H9 (cell line): ENCODE measurements around the gene ADGRL3. TPM values are rescaled to one million over a fixed set of nuclear protein-coding genes. Genes with fewer than 3 reads are reported as not detected.
A peak's percentile ranks its signal among the peaks of the same experiment; 100 is the strongest.

Experiments
- DNase-seq: peaks from one replicate; pipeline ENCODE4 v3.0.0-alpha.2; 2017
- H2AFZ ChIP-seq: one replicate; pipeline ENCODE4 v1.6.1; 2013; ENCODE audit warnings: mild to moderate bottlenecking, low read length, control low read depth, moderate library complexity
- H2AK5ac ChIP-seq: 2 replicates; pipeline ENCODE4 v1.6.1; 2013; ENCODE audit warnings: low read length, control low read depth, mixed read lengths; ENCODE audit not compliant: insufficient read length
- H2BK120ac ChIP-seq: one replicate; pipeline ENCODE4 v1.6.1; 2013; ENCODE audit warnings: low read depth, mild to moderate bottlenecking, low read length, control low read depth, inconsistent platforms; ENCODE audit not compliant: poor library complexity, severe bottlenecking
- H2BK12ac ChIP-seq: 2 replicates; pipeline ENCODE4 v1.6.1; 2013; ENCODE audit warnings: low read length, control low read depth, mixed read lengths, low read depth; ENCODE audit not compliant: insufficient read length
- H2BK15ac ChIP-seq: 2 replicates; pipeline ENCODE4 v1.6.1; 2013; ENCODE audit warnings: low read depth, low read length, control low read depth
- H2BK20ac ChIP-seq: one replicate; pipeline ENCODE4 v1.6.1; 2013; ENCODE audit warnings: low read depth, mild to moderate bottlenecking, low read length, control low read depth, inconsistent platforms; ENCODE audit not compliant: poor library complexity, severe bottlenecking
- H2BK5ac ChIP-seq: 2 replicates; pipeline ENCODE4 v1.6.1; 2013; ENCODE audit warnings: low read length, control low read depth, mixed read lengths; ENCODE audit not compliant: insufficient read length
- H3K14ac ChIP-seq: 2 replicates; pipeline ENCODE4 v1.6.1; 2013; ENCODE audit warnings: low read length, control low read depth; ENCODE audit not compliant: insufficient read depth
- H3K18ac ChIP-seq: 2 replicates; pipeline ENCODE4 v1.6.1; 2013; ENCODE audit warnings: low read depth, mild to moderate bottlenecking, mixed read lengths, low read length, control low read depth; ENCODE audit not compliant: insufficient read length
- H3K23ac ChIP-seq: 2 replicates; pipeline ENCODE4 v1.6.1; 2013; ENCODE audit warnings: low read length, control low read depth, mixed read lengths, low read depth; ENCODE audit not compliant: insufficient read length
- H3K23me2 ChIP-seq: 2 replicates; pipeline ENCODE4 v1.6.1; 2013; ENCODE audit warnings: low read depth, mild to moderate bottlenecking, mixed read lengths, low read length, control low read depth; ENCODE audit not compliant: insufficient read length, poor library complexity, severe bottlenecking
- H3K27ac ChIP-seq: 2 replicates; pipeline ENCODE4 v1.5.1; 2013; ENCODE audit warnings: low read length, control low read depth, mixed read lengths, low read depth; ENCODE audit not compliant: insufficient read length
- H3K27me3 ChIP-seq: 2 replicates; pipeline ENCODE4 v1.6.1; 2013; ENCODE audit warnings: low read length, control low read depth, inconsistent platforms; ENCODE audit not compliant: insufficient read depth
- H3K4ac ChIP-seq: 2 replicates; pipeline ENCODE4 v1.6.1; 2013; ENCODE audit warnings: low read depth, mild to moderate bottlenecking, control low read depth, inconsistent platforms, low read length, moderate library complexity
- H3K4me1 ChIP-seq: 2 replicates; pipeline ENCODE4 v1.6.1; 2013; ENCODE audit warnings: low read length, control low read depth, inconsistent platforms; ENCODE audit not compliant: insufficient read depth
- H3K4me2 ChIP-seq: 2 replicates; pipeline ENCODE4 v1.6.1; 2013; ENCODE audit warnings: low read length, control low read depth, mixed read lengths; ENCODE audit not compliant: insufficient read length, insufficient read depth
- H3K56ac ChIP-seq: 2 replicates; pipeline ENCODE4 v1.6.1; 2013; ENCODE audit warnings: low read depth, mild to moderate bottlenecking, mixed read lengths, low read length, control low read depth; ENCODE audit not compliant: insufficient read length
- H3K79me1 ChIP-seq: 2 replicates; pipeline ENCODE4 v1.6.1; 2013; ENCODE audit warnings: low read depth, mild to moderate bottlenecking, moderate library complexity, low read length, control low read depth, inconsistent platforms; ENCODE audit not compliant: insufficient read depth, poor library complexity, severe bottlenecking
- H3K79me2 ChIP-seq: 2 replicates; pipeline ENCODE4 v1.6.1; 2013; ENCODE audit warnings: low read length, control low read depth, inconsistent platforms; ENCODE audit not compliant: insufficient read depth
- H3K9ac ChIP-seq: 2 replicates; pipeline ENCODE4 v1.6.1; 2013; ENCODE audit warnings: low read length, control low read depth, mixed read lengths; ENCODE audit not compliant: insufficient read length; ENCODE audit errors: extremely low read depth
- H3K9me3 ChIP-seq: one replicate; pipeline ENCODE4 v1.6.1; 2013; ENCODE audit warnings: low read depth, low read length, inconsistent platforms; ENCODE audit not compliant: control insufficient read depth
- H3T11ph ChIP-seq: one replicate; pipeline ENCODE4 v1.6.1; 2013; ENCODE audit warnings: mild to moderate bottlenecking, low read length, control low read depth, inconsistent platforms
- H4K20me1 ChIP-seq: one replicate; pipeline ENCODE4 v1.6.1; 2013; ENCODE audit not compliant: control insufficient read depth, insufficient read length, insufficient read depth
- H4K5ac ChIP-seq: 2 replicates; pipeline ENCODE4 v1.6.1; 2013; ENCODE audit warnings: low read depth, mild to moderate bottlenecking, mixed read lengths, low read length, control low read depth; ENCODE audit not compliant: insufficient read length
- H4K8ac ChIP-seq: replicated peaks from 2 replicates; pipeline ENCODE4 v1.6.1; 2013; ENCODE audit warnings: low read length, control low read depth, mixed read lengths, low read depth; ENCODE audit not compliant: insufficient read length
- H4K91ac ChIP-seq: 2 replicates; pipeline ENCODE4 v1.6.1; 2013; ENCODE audit warnings: low read depth, mild to moderate bottlenecking, moderate library complexity, mixed read lengths, low read length, control low read depth; ENCODE audit not compliant: insufficient read length
- H3K27ac Mint-ChIP-seq, 3 experiments: 2 replicates in 2 of 3; 3 replicates in 1 of 3; pipeline ENCODE4 v1.8.0; 2020 to 2021; ENCODE audit warnings: mixed read lengths in 3 of 3, mild to moderate bottlenecking in 1 of 3, moderate library complexity in 1 of 3
- H3K27me3 Mint-ChIP-seq: 2 replicates; pipeline ENCODE4 v1.8.0; 2021; ENCODE audit warnings: low read depth, mild to moderate bottlenecking, moderate library complexity, mixed read lengths
- H3K36me3 Mint-ChIP-seq, 3 experiments: 2 replicates in 2 of 3; 3 replicates in 1 of 3; pipeline ENCODE4 v1.8.0; 2020 to 2021; ENCODE audit warnings: low read depth in 3 of 3, mixed read lengths in 3 of 3; ENCODE audit not compliant: insufficient read depth in 1 of 3
- H3K4me1 Mint-ChIP-seq, 2 experiments: 2 replicates each; pipeline ENCODE4 v1.8.0; 2020; ENCODE audit warnings: mixed read lengths in 2 of 2
- H3K4me3 Mint-ChIP-seq, 2 experiments: 2 replicates in 1 of 2; 3 replicates in 1 of 2; pipeline ENCODE4 v1.8.0; 2020 to 2021; ENCODE audit warnings: mild to moderate bottlenecking in 2 of 2, mixed read lengths in 2 of 2, moderate library complexity in 1 of 2
- H3K9me3 Mint-ChIP-seq, 2 experiments: 2 replicates in 1 of 2; 3 replicates in 1 of 2; pipeline ENCODE4 v1.8.0; 2020; ENCODE audit warnings: mild to moderate bottlenecking in 2 of 2, mixed read lengths in 2 of 2, moderate library complexity in 1 of 2
- WGBS: extraction: QIAGEN DNeasy Blood & Tissue Kit; methylation state at CpG from one replicate; pipeline ENCODE4 v1.1.7; 2013; ENCODE audit warnings: missing lambda C conversion rate, low lambda C conversion rate, mixed read lengths; ENCODE audit not compliant: insufficient read length; ENCODE audit errors: extremely low coverage; 5-methylcytosine and 5-hydroxymethylcytosine counted together
- total RNA-seq: library from RNA; stranded (reverse); gene quantifications from 2 replicates; pipeline ENCODE4 v1.2.1, GENCODE V29; 2021
- TF ChIP-seq, protein P1 (sequence below): fragments of 200-600 bp; sonication (generic); conservative IDR thresholded peaks from 3 replicates; pipeline ENCODE4 v1.8.0; 2021; ENCODE audit warnings: antibody characterized with exemption, mild to moderate bottlenecking

Gene ADGRL3
- total RNA-seq, 1 experiment from 2014 or later: 5.9 TPM

DNA sequence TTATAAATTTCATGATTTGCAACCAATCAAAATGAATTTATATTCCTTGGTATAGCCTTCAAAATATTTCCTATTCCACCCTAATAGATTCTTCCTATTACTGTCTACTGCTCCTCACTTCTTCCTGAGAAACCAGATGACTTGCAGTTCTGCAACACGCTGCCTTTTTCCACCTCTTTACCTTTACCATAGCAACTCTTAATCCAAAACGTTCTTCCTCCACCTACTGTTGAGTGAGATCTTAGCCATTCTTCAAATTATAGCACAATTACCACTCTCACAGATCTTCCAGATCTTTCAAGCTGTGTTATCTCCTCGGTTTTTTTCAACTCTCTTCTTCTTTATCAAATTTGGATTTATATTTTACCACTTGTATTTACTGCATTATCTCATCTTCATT, 289.8 kb downstream of the ADGRL3 start:
- Histone ChIP-seq H3K79me1 (no peaks in the 10 kb centered on the region), H3T11ph (no peak overlapping the region), H4K8ac (no peak overlapping the region), H3K56ac (no peak overlapping the region), H3K27me3 (no peaks in the 10 kb centered on the region), H2BK15ac (no peak overlapping the region), H3K9ac (no peak overlapping the region), H3K9me3 (no peaks in the 10 kb centered on the region), H4K20me1 (no peaks in the 10 kb centered on the region), H2AFZ (no peak overlapping the region), H3K4me1 (no peaks in the 10 kb centered on the region; the same call in 1 of the 2 replicates), H2BK20ac (no peak overlapping the region), H3K23ac (no peak overlapping the region), H2BK120ac (no peak overlapping the region), H3K4ac (no peak overlapping the region), H3K4me2 (no peak overlapping the region), H4K5ac (no peak overlapping the region), H4K91ac (no peak overlapping the region), H3K27ac (no peak overlapping the region), H2BK12ac (no peak overlapping the region), H2AK5ac (no peak overlapping the region), H3K79me2 (no peaks in the 10 kb centered on the region), H2BK5ac (no peak overlapping the region), H3K14ac (no peak overlapping the region), H3K23me2 (no peaks in the 10 kb centered on the region), H3K18ac (no peak overlapping the region)
- peaks cover 6 to 13% of the 10 kb centered on the region in 2 experiments for H3K4me1 Mint-ChIP-seq
- H3K36me3 Mint-ChIP-seq: no peaks in the 10 kb centered on the region
- no peak overlapping the region for H3K4me3 Mint-ChIP-seq
- TF ChIP-seq, protein P1, sequence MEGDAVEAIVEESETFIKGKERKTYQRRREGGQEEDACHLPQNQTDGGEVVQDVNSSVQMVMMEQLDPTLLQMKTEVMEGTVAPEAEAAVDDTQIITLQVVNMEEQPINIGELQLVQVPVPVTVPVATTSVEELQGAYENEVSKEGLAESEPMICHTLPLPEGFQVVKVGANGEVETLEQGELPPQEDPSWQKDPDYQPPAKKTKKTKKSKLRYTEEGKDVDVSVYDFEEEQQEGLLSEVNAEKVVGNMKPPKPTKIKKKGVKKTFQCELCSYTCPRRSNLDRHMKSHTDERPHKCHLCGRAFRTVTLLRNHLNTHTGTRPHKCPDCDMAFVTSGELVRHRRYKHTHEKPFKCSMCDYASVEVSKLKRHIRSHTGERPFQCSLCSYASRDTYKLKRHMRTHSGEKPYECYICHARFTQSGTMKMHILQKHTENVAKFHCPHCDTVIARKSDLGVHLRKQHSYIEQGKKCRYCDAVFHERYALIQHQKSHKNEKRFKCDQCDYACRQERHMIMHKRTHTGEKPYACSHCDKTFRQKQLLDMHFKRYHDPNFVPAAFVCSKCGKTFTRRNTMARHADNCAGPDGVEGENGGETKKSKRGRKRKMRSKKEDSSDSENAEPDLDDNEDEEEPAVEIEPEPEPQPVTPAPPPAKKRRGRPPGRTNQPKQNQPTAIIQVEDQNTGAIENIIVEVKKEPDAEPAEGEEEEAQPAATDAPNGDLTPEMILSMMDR: no peak
- H3K27ac Mint-ChIP-seq: peak overlapping the region in 1 of 3 experiments; percentile 4; a peak in 2 of 7 replicates
- H3K27me3 Mint-ChIP-seq: no peaks in the 10 kb centered on the region
- no CpG with 5 or more reads among the region's 3 CpGs for WGBS
- no peaks in the 10 kb centered on the region for H3K9me3 Mint-ChIP-seq
- DNase-seq: no peak
